ENCODE results near the gene VN1R2. TPM values are rescaled to one million over a fixed set of nuclear protein-coding genes. Genes with fewer than 3 reads are reported as not detected.

VN1R2 gene, protein sequence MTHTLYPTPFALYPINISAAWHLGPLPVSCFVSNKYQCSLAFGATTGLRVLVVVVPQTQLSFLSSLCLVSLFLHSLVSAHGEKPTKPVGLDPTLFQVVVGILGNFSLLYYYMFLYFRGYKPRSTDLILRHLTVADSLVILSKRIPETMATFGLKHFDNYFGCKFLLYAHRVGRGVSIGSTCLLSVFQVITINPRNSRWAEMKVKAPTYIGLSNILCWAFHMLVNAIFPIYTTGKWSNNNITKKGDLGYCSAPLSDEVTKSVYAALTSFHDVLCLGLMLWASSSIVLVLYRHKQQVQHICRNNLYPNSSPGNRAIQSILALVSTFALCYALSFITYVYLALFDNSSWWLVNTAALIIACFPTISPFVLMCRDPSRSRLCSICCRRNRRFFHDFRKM
- total RNA-seq (2022; extraction: Qiagen RNA extraction): not detected in 5 replicates

GRCh38 chr19:53257715-53258342 is at the start of gene VN1R2:
TSS of gene VN1R2 (plus strand) at chr19:53258292. CDS start at chr19:53258376, 84 bp downstream.

DNA sequence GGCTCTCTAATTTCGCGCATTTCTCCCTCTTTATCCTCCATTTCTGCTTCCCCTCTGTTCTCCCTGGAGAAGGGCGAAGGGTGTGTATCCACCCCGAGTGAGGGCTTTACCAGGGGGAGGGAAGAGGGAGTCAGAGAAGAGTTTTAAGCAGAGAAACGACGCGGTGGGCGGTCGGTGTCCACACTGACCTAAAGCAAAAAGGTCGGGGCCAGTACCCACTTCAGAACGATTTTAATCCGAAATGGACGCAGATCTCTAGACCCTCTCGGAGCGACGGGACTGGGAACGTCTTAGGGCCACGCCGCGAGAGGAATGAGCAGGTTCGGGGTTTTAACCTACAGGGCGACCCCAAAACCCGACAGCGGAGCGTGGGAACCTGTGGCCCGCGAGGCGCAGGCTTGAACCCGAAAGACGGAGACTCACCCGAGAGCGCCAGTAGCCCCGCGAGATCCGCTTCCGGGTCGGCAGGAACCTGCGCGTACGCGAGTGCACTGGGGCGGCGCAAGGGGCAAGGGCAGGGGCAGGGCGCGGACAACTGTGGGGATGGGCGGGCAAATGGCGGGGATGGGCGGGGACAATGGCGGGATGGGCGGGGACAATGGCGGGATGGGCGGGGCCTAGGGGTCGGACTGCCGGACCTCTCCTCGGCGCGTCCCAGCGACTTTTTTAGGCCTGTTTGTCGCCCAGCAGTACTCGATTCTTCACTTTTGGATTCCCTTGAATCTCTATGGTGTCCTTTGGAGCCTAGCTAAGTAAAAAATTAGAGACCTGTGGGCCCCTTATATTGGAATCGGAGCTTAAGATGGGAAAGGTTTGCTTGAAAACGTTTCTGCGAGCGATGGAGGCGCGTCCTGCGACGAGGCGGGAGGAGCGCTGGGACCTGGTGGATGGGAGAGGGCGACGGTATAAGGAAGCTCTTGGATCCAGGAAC is 3.4 kb upstream of the VN1R2 start, which contains the start of gene ZNF677:
Gene ZNF677 (minus strand): TSS at position 463 of the 931 bp plus-strand sequence. CDS start 3,323 bp downstream, outside the sequence.

GRCh38 chr19:53267623-53268022 is 9.5 kb downstream of the VN1R2 start, which contains the start of gene VN1R4:
TSS of gene VN1R4 (minus strand) at chr19:53267723. CDS start at chr19:53267665, 58 bp downstream.

Other genes with a start within 250 kb of the VN1R2 start
- not detected in 5 replicates for gene ERVV-1, start 244.4 kb upstream of the VN1R2 start, total RNA-seq (2022; extraction: Qiagen RNA extraction)
- gene ERVV-2, start 213.6 kb upstream of the VN1R2 start, total RNA-seq (2022; extraction: Qiagen RNA extraction): not detected in 5 replicates
- 6.8 to 10.2 TPM (median 7.6 TPM) in 5 replicates for gene ZNF160, start 154.9 kb upstream of the VN1R2 start, total RNA-seq (2022; extraction: Qiagen RNA extraction)
- gene ZNF415, start 125.4 kb upstream of the VN1R2 start, total RNA-seq (2022; extraction: Qiagen RNA extraction): not detected in 5 replicates
- not detected in 5 replicates for gene ZNF347, start 99.2 kb upstream of the VN1R2 start, total RNA-seq (2022; extraction: Qiagen RNA extraction)
- not detected in 5 replicates for gene ZNF665, start 64.9 kb upstream of the VN1R2 start, total RNA-seq (2022; extraction: Qiagen RNA extraction)
- gene ZNF677, start 3.4 kb upstream of the VN1R2 start, total RNA-seq (2022; extraction: Qiagen RNA extraction): not detected in 5 replicates
- gene VN1R4, start 9.4 kb downstream of the VN1R2 start, total RNA-seq (2022; extraction: Qiagen RNA extraction): not detected in 5 replicates
- gene ZNF845, start 75.5 kb downstream of the VN1R2 start, total RNA-seq (2022; extraction: Qiagen RNA extraction): 3.1 to 5.0 TPM (median 3.6 TPM) in 5 replicates
- 0.22 to 0.47 TPM (median 0.28 TPM) in 5 replicates for gene ZNF525, start 107.4 kb downstream of the VN1R2 start, total RNA-seq (2022; extraction: Qiagen RNA extraction)
- 3.3 to 5.9 TPM (median 4.1 TPM) in 5 replicates for gene ZNF765, start 136.9 kb downstream of the VN1R2 start, total RNA-seq (2022; extraction: Qiagen RNA extraction)
- 6.8 to 8.7 TPM (median 7.8 TPM) in 5 replicates for gene ZNF761, start 173.7 kb downstream of the VN1R2 start, total RNA-seq (2022; extraction: Qiagen RNA extraction)
- gene ZNF813, start 209.4 kb downstream of the VN1R2 start, total RNA-seq (2022; extraction: Qiagen RNA extraction): 0.23 to 0.45 TPM (median 0.29 TPM) in 5 replicates